NCI-H2107 treated with DMSO at 0.1 percent for 48 hours (cell line): ENCODE results near the gene BCL10.
A peak's percentile ranks its signal among the peaks of the same experiment; 100 is the strongest.
"Not testable (repeated sequence)": the region's sequence is repeated elsewhere in the genome, so short reads cannot be mapped to it uniquely, and the experiment has no call there.

Source experiments
- DNase-seq: peaks from one replicate; lab custom pipeline; 2025; ENCODE audit not compliant: unreplicated experiment; lab: John Stamatoyannopoulos, UW

Gene BCL10

DNA sequence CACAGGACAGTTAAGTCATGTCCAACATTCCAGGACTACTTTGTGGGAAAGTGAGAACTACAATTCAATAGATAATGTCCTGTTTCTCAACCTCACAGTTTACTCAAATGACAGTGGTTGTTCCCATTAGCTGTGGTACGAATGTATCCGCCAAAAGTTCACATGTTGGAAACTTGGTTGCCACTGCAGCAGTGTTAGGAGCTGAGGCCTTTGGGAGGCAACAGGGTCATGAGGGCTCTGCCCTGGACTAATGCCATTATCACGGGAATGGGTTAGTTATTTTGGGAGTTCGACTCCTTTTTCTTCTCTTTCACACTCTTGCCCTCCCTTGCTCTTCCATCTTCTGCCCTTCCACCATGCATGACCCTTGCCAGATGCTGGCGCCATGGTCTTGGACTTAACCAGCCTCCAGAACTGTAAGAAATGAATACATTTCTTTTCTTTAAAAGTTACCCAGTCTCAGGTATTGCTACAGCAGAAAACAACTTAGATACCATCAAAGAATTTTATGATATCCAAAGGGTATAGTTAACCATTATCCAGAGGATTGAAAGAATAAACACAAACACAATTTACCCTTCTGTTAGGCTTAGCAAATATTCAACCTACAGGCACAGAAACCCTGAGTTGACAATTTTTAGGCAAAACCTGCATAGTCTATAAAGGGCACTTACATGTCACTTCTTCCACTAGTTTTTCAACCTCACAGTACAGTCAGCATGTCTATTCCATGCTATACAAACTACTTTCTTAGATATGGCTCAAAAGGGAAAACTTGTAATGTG, 7.4 kb downstream of the BCL10 start:
- DNase-seq = no peak

DNA sequence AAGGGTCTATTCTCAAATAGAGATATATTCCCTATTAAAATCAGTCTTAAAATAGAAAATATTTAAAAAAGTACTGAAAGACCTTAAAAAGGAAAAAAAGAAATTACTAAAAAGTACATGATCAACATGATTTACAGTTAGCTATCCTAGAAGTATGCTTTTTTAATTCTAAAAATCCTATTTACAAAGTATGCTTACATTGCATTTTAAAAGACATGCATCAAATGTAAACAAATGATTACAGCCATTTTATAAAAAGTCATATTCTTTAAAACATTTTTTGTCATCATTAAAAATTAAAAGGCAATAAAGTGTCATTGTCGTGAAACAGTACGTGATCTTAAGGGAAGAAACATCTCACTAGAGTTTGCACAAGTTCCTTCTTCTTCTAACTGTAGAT, 9.1 kb downstream of the BCL10 start:
- no peak for DNase-seq

DNA sequence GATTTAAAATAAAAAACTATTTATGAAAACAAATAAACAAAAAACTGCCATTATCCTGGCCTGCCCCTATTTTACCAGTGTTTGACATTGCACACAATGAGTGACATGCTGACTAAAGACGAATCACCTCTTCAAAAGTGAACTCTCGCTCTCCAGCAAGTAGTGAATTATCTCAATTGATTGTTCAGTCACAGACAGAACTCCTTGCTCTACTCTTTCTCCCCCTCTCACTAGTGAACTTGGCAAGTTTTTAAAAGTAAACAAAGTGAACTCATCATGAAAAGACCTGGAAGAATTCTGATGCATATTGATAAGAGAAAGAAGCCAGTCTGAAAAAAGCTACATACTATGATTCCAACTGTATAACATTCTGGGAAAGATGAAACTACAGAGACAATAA, 12.3 kb downstream of the BCL10 start:
- no peak for DNase-seq

DNA sequence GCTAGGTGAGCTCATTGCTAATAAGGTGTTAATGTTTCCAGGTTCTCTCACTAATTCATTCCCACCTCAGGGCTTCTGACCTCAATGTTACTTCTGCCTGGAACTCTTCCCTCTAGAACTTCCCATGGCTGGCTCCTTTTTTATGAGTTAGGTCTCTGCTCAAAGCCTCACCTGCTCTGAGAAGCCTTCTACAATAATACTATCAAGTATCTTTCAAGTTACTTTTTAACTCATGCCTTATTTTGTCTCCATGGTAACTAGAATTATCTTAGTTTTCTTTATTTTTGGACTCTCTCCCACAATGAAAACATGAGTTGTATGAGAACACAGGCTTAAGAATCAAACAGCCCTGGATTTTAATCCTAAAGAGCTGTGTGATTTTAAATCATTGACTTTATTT, 13.4 kb downstream of the BCL10 start:
- DNase-seq = no peak

DNA sequence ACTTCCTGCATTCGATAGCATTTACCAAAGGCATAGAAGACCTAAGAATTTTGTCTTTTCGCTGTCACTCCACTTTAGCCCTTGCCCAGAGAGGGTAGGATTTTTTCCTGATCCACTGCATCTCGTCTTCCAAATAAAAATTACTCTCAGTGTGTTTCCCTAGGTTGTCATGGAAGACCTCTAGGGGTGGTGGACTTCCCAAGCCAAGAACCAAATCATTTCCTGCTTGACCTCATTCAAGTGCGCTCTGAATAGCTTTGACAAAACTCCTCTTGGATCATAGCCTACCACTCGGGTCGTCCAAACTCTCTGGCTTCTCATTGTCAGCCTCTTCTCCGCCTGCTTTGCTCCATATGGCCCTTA, 16.5 kb downstream of the BCL10 start:
- DNase-seq = no peak

DNA sequence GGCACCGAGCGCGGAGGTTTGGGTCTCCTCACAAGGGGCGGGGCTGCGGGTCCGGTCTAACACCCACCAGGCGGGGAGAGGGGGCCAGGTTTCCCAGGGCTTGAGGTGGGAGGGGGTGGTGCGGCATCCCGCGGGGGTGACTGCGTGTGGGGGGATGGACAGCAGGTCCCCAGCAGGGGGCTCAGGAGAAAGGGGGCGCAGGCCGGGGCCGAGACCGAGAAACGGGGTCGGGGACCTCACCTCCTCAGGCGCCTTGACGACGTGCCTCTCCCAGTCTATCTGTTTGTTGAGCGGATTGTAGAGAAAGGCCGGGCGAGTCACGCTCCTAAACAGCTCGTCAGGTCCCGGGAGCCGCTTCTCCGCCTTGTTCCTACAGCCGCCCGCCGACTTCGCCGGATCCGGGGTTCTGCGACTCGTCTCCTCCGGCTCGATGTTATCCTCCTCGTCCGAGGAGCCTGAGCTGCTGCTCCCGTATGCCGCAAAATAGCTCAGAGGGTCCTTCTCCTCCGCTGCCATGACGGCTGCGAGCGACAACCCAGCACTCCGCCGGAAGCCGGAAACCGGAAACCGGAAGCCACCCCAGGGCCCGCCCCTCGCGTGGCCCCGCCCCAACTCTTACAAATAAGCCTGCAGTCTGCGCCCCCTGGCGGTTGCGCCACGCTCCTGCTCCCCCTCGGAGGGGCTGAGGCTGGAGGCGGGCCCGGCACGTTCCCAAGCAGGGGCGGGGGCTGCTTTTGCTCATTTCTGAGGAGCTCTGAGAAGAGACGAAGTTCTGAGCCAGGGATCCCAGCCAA, 17.1 kb downstream of the BCL10 start, which contains the start of gene C1orf52:
Gene C1orf52, minus strand, starts transcription at position 545 of the 794 bp plus-strand sequence. Its CDS starts 29 bp downstream, at position 516.
- DNase-seq = peak; percentile 80

DNA sequence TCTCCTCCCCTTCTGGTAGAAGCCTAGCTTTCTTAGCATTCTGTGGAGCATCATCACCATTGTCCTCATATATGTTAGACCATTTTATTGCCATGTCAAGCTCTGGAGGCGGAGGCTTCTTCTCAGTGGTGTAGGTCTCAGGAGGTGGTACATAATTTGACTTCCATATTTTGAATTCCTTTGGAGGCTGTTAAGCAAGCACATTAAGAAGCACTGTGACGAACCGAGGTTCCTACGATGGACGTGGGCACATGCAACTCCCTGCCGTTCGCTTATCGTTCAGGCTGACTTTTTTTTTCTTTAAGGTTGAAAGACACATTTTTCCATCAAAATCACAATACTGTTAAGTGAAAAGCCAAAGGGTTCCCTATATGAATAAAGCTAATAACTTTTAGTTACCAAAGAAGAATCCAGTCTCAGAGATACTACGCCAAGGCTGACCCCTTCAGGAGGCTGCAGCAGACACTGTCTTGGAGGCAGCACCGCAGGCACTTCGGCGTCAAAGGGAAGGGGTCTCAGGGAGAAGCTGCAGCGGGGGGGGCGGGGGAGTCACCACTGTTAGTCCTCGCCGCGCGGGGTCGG, 17.8 kb downstream of the BCL10 start:
- no peak for DNase-seq

DNA sequence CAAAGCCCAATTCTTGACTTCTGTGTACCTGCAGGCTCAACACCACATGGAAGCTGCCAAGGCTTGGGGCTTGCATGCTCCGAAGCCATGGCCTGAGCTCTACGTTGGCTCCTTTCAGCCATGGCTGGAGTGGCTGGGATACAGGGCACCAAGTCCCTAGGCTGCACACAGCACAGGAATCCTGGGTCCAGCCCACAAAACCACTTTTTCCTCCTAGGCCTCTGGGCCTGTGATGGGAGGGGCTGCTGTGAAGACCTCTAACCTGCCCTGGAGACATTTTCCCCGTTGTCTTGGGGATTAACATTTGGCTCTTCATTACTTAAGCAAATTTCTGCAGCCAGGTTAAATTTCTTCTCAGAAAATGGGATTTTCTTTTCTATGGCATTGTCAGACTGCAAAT, 27.4 kb downstream of the BCL10 start:
- not testable (repeated sequence) for DNase-seq

DNA sequence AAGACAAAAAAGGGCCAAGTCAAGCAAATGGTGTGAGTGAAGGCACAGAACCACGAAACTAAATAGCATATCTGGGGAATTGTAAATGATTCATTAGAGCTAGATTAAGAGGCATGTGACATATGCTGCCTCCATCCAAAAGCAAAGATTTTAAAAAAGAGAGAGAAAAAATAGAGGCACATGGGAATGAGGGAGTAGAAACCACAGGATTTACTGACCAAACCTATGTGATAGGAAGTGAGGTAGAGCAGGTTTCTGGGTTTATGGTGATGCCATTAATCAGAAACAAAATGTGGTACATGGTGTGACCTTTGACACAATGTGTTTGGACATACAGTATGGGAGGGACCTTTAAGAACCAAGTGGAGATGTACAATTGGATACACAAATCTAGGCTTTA, 30.5 kb downstream of the BCL10 start:
- no peak for DNase-seq

DNA sequence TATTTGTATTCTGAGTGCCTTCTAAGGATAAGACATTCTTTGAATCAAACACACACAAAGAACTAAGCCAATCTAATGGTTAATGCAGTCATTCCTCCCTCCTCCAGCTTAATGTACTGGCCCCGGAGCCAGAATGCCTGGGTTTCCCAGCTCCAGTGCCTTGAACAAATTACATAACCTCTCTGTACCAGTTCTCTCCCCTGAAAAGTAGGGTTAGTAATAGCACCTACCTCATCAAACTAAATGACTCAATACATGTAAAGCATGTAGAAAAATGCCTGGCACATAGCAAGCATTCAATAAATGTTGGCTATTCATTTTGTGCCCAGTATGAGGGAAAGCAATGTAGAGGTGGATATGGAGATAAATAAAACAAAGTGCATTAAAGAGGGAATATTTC, 31.0 kb downstream of the BCL10 start:
- DNase-seq = no peak

DNA sequence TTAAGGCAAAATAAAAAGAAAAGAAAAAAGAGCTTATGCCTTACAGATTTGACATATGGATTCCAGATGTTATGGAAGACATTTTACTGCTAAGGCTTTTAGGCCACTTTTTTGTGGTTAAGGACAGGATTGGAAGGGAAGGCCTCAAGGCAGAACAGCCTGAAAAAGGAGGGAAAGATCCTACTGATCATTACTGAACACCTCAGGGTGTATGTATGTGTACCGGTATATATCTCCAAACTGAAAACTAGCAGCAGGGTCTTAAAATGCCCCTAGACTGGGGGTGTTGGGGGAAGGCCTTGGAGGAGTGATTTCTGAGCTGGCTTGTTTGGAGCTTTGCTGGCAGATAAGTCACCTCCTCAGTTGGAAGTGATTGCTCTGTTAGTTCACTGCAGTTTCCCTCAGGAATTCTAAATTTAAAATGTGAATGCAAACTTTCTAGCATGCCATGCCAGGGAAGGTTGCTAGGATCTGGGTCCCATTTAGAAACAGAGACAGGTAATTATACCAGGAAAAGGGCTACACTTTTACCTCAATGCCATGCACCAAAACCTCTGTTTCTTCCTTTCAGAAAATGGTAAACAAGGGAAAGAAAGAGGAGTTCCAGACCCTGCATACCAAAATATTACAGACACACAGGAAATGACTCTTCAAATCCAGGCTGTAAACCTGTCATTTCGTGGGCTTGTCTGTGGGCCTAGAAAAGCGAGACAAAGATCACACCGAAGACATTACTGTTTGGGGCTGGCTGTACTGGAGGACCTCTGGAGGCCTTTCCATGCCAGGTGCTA, 32.0 kb downstream of the BCL10 start:
- no peak for DNase-seq

DNA sequence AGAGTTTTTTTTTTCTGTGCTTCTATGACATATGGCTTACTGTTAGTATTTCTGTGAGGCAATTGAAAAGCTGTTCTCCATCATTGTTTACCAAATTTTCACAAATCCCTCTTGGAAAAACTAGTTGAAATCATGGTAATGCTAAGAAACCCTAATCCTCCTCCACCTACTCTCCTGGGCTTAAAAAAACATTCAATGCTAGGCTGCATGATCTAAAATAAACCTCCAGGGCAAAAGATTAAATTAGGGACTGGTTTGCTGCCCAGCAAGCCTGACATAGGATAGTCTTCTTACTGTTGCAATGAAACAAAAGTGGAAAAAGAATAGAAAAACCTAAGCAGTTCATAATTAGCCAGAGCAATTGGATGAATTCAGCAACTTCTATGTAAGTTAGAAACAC, 33.1 kb downstream of the BCL10 start:
- DNase-seq = no peak

DNA sequence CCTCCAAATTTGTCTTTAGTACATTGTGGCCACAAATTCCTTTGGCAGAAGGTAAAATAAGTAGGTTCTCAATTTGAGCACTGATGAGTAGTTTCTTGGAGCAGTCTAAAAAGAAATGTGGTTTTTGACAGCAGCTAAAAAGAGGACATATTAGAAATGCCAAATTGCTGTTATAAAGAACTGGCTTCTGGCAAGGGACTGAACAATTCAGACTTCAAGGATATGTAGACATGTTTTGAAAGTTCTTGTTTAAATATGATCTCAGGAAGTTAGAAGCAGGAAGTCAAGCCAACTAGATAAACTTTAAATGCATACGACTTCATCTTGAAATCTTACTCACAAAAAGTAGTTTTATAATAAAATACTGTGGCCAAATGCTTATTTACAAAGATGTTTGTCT, 35.8 kb downstream of the BCL10 start:
- no peak for DNase-seq

DNA sequence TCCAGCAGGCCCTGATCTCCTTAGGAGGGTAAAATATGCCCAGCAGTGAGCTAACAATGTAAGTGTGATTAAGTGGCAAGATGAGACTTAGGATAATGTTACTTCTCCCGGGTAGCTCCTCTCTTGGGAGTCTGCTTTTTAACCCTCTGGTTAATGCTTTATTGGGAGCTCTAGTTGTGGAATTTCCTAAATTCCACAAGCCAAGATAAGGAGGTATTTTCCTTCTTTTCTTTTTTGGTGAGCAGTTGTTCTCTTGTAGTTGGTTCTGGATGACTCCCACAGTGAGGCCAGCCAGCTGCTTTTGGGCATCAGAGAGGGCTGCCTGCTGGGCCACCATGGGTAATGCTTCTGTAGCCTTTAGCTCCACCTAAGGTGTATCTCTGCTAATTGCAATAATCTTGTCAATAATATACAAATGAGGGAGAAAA, 36.2 kb downstream of the BCL10 start:
- DNase-seq = peak; percentile 62

DNA sequence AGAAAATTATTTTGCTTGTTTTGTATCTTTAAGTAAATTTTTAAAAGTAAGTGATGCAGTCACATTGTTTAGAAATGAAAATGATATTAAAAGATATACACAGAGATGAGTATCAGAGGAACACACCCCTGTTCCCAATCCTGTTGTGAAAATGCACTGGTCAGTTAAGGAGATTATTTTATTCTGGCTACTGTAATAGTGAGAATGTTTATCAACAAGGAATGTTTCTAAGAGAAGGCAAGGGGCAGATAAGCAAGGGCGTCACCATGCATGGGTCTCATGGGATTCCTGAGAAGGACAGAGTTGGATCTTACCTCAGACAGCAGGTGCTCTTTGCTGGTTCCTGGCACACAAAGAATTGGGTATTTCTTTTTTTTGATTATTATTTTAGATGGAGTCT, 38.8 kb downstream of the BCL10 start:
- no peak for DNase-seq

DNA sequence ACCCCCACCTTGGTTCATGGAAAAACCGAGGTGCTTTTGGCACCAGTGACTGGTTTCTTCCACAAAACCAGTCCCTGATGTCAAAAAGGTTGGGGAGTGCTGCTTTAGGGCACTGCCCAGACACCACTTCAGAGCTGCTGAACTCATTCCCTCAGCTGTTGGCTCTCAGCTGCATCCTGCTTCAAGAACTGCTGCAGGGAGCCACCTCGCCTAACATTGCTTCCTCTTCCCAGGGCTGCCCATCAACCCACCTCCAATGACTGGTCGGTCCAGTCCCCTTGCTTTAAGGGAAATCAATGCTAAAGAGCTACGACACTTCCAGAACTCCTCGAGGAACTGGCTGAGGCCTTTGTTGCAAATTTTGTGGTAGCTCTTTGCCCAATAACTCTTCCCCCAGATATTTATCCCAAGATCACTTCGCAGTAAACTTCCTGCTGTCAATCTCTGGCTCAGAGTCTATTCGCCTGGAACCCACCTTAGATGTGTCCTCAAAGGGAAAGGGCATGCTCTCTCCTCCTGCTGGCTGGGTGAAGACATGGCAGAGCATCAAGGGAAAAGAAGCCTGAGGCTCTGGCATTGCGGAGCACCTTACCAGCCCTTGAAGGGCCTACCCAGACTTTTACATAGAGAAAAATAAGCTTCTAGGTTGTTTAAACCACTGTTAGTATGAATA, 46.0 kb downstream of the BCL10 start:
- no peak for DNase-seq

DNA sequence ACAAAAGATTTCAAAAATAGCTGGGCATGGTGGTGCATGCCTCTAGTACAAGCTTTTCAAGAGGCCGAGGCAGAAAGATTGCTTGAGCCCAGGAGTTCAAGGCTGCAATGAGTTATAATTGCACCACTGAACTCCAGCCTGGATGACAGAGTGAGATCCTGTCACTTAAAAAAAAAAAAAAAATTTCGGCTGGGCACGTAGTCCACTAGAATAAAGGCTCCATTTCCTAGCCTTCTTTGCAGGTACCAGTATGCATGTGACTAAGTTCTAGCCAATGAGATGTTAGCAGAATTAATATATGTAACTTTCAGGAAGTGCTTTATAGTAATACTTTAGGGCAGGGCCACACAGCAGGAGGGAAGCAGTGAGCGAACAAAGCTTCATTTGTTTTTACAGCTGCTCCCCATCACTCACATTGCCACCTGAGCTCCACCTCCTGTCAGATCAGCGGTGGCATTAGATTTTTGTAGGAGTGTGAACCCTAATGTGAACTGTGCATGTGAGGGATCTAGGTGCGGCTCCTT, 46.8 kb downstream of the BCL10 start:
- no peak for DNase-seq

DNA sequence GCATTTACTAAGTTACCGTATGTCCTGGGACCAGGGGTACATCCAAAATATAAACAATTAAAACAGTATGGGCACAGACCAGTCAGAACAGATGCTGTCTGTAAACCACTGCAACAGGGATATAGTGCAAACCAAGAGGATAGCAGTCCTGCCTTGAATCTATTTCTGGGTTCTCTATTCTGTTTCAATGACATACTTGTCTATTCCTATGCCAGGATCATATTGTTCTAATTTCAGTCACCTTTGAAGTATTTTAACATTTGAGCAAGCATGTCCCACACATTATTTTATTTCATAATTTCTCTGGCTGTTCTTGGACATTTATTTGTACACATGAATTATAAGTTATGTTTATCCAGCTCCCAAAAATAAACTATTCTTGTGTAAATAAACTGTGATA, 47.5 kb downstream of the BCL10 start:
- no peak for DNase-seq

DNA sequence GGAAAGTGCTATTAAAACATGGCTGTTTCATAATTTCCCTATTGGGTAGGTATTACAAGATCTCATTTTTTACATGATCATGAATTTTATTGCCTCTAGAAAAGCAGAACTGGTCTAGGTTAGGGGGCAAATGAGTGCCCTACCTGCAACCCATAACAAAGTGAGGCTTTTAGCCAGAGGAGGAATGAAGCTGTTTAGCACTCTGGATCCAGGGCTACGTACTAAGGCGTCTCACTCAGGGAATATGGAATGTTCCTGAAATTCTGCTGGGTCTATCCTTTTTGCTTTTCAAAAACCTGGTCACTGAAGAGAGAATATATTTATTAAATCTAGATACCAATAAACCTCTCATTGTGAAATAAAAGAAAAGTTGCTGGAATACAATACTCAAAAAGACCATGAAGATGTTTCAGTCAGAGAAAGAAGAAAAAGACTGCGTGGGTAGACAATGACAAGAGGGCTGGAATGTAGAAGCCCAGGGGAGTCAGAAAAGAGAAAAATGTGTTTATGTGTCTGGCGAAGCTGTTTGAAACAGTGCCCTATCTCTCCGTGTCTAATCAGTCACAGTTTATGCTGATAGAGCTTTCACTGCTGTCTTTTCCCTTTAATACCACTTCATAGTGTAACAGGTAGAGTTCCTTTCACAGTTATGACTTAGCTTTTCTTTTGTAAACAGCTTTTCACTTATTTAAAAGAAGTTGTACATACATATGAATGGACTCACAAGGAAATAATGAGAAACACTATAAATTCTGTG, 50.6 kb downstream of the BCL10 start:
- DNase-seq = no peak
